Activated T-helper 17 cell treated with anti-CD3 and anti-CD28 coated beads, Interleukin-2, amount 50 U/mL, for 72 hours (primary cell): Measurements from ENCODE around the gene BCL7A. TPM values are rescaled to one million over a fixed set of nuclear protein-coding genes. Genes with fewer than 3 reads are reported as not detected.
"Not testable (repeated sequence)": the region's sequence is repeated elsewhere in the genome, so short reads cannot be mapped to it uniquely, and the experiment has no call there.

Experiments
- ATAC-seq: fragments of 150-1000 bp; cut with Tn5 transposase; replicated peaks from 2 replicates; pipeline ENCODE4 v1.10.0; 2021; ENCODE audit warnings: mild to moderate bottlenecking, moderate library complexity
- H3K27ac Mint-ChIP-seq: one replicate; pipeline ENCODE4 v1.8.0; 2022; ENCODE audit warnings: mixed read lengths
- H3K27me3 Mint-ChIP-seq: one replicate; pipeline ENCODE4 v1.8.0; 2022; ENCODE audit warnings: mixed read lengths
- H3K36me3 Mint-ChIP-seq: one replicate; pipeline ENCODE4 v1.8.0; 2022; ENCODE audit warnings: low read depth, mild to moderate bottlenecking, mixed read lengths
- H3K4me1 Mint-ChIP-seq: one replicate; pipeline ENCODE4 v1.8.0; 2022; ENCODE audit warnings: mixed read lengths
- H3K4me3 Mint-ChIP-seq: one replicate; pipeline ENCODE4 v1.8.0; 2022; ENCODE audit warnings: mild to moderate bottlenecking, mixed read lengths
- H3K9me3 Mint-ChIP-seq: one replicate; pipeline ENCODE4 v1.8.0; 2022; ENCODE audit warnings: mixed read lengths
- total RNA-seq, 2 donors: library from RNA; stranded (reverse); gene quantifications; one replicate each; pipeline ENCODE4 v1.2.3, GENCODE V29; 2022

The BCL7A gene
- total RNA-seq, 2 donors from 2014 or later = 0.82 to 1.1 TPM

GRCh38 chr12:122094137-122094734 lies 72.6 kb downstream of the BCL7A start:
- Mint-ChIP-seq H3K27me3 (no peaks in the 10 kb centered on the region), H3K36me3 (peaks cover 6% of the 10 kb centered on the region), H3K9me3 (no peaks in the 10 kb centered on the region), H3K27ac (no peak overlapping the region), H3K4me1 (peaks cover 8% of the 10 kb centered on the region), H3K4me3 (no peak overlapping the region)
- ATAC-seq = peak; percentile 7

GRCh38 chr12:122094735-122095631 lies 73.3 kb downstream of the BCL7A start:
- ATAC-seq = no peak
- no peak overlapping the region for H3K27ac Mint-ChIP-seq

GRCh38 chr12:122096014-122096413 lies 74.3 kb downstream of the BCL7A start:
- Mint-ChIP-seq H3K9me3 (no peaks in the 10 kb centered on the region), H3K4me3 (no peak overlapping the region), H3K4me1 (peaks cover 21% of the 10 kb centered on the region), H3K27me3 (no peaks in the 10 kb centered on the region), H3K36me3 (no peaks in the 10 kb centered on the region), H3K27ac (peak overlapping the region; percentile 74)
- no peak for ATAC-seq

More at GRCh38 chr12:122094735-122095631, 73.3 kb downstream of the BCL7A start:
- H3K4me1 Mint-ChIP-seq = peaks cover 13% of the 10 kb centered on the region
- H3K36me3 Mint-ChIP-seq = peaks cover 6% of the 10 kb centered on the region
- H3K9me3 Mint-ChIP-seq = no peaks in the 10 kb centered on the region
- no peaks in the 10 kb centered on the region for H3K27me3 Mint-ChIP-seq
- H3K4me3 Mint-ChIP-seq = no peak overlapping the region

- Mint-ChIP-seq H3K27me3 (no peaks in the 10 kb centered on the region), H3K9me3 (no peaks in the 10 kb centered on the region), H3K4me1 (peaks cover 21% of the 10 kb centered on the region), H3K4me3 (no peak overlapping the region), H3K36me3 (no peaks in the 10 kb centered on the region), H3K27ac (peak overlapping the region; percentile 74)
- no peak for ATAC-seq
These were observed 75.0 kb downstream of the BCL7A start for GRCh38 chr12:122096591-122097149.

GRCh38 chr12:122097584-122097926 lies 75.9 kb downstream of the BCL7A start:
- Mint-ChIP-seq H3K4me3 (no peak overlapping the region), H3K27ac (peak overlapping the region; percentile 49), H3K36me3 (no peaks in the 10 kb centered on the region), H3K27me3 (no peaks in the 10 kb centered on the region), H3K9me3 (no peaks in the 10 kb centered on the region), H3K4me1 (peaks cover 24% of the 10 kb centered on the region)
- no peak for ATAC-seq

- no peak for ATAC-seq
- Mint-ChIP-seq H3K27me3 (no peaks in the 10 kb centered on the region), H3K4me3 (peak overlapping the region; percentile 24), H3K27ac (peak overlapping the region; percentile 49), H3K36me3 (no peaks in the 10 kb centered on the region), H3K9me3 (no peaks in the 10 kb centered on the region), H3K4me1 (peaks cover 26% of the 10 kb centered on the region)
These were observed 76.5 kb downstream of the BCL7A start for GRCh38 chr12:122097927-122098756.

GRCh38 chr12:122099280-122099749 lies 77.6 kb downstream of the BCL7A start:
- Mint-ChIP-seq H3K27ac (peak overlapping the region; percentile 85), H3K9me3 (no peaks in the 10 kb centered on the region), H3K4me1 (peaks cover 30% of the 10 kb centered on the region), H3K36me3 (no peaks in the 10 kb centered on the region), H3K27me3 (no peaks in the 10 kb centered on the region), H3K4me3 (peak overlapping the region; percentile 81)
- ATAC-seq = peak; percentile 28

GRCh38 chr12:122099856-122100255 lies 78.2 kb downstream of the BCL7A start:
- H3K4me3 Mint-ChIP-seq = peak overlapping the region; percentile 81

GRCh38 chr12:122100568-122100967 lies 78.9 kb downstream of the BCL7A start:
- peak overlapping the region; percentile 81 for H3K4me3 Mint-ChIP-seq
- no peak for ATAC-seq
- peaks cover 39% of the 10 kb centered on the region for H3K4me1 Mint-ChIP-seq
- H3K36me3 Mint-ChIP-seq = no peaks in the 10 kb centered on the region
- peak overlapping the region; percentile 85 for H3K27ac Mint-ChIP-seq
- no peaks in the 10 kb centered on the region for H3K9me3 Mint-ChIP-seq
- H3K27me3 Mint-ChIP-seq = no peaks in the 10 kb centered on the region

More at GRCh38 chr12:122099856-122100255, 78.2 kb downstream of the BCL7A start:
- peaks cover 36% of the 10 kb centered on the region for H3K4me1 Mint-ChIP-seq
- no peaks in the 10 kb centered on the region for H3K36me3 Mint-ChIP-seq
- peak overlapping the region; percentile 85 for H3K27ac Mint-ChIP-seq
- peak; percentile 55 for ATAC-seq
- H3K9me3 Mint-ChIP-seq = no peaks in the 10 kb centered on the region
- H3K27me3 Mint-ChIP-seq = no peaks in the 10 kb centered on the region

- Mint-ChIP-seq H3K4me1 (peaks cover 51% of the 10 kb centered on the region), H3K27me3 (no peaks in the 10 kb centered on the region), H3K27ac (no peak overlapping the region), H3K4me3 (peak overlapping the region; percentile 7), H3K9me3 (no peaks in the 10 kb centered on the region), H3K36me3 (no peaks in the 10 kb centered on the region)
- no peak for ATAC-seq
These were observed 80.6 kb downstream of the BCL7A start for GRCh38 chr12:122102331-122102730.

- Mint-ChIP-seq H3K9me3 (no peaks in the 10 kb centered on the region), H3K4me1 (peaks cover 58% of the 10 kb centered on the region), H3K36me3 (no peaks in the 10 kb centered on the region), H3K4me3 (peak overlapping the region; percentile 65), H3K27me3 (no peaks in the 10 kb centered on the region), H3K27ac (peak overlapping the region; percentile 71)
- peak; percentile 42 for ATAC-seq
These were observed 83.2 kb downstream of the BCL7A start for GRCh38 chr12:122104844-122105243.

- not testable (repeated sequence) for H3K27me3 Mint-ChIP-seq, ATAC-seq, H3K36me3 Mint-ChIP-seq, H3K9me3 Mint-ChIP-seq
- Mint-ChIP-seq H3K27ac (peak overlapping the region; percentile 67), H3K4me3 (peak overlapping the region; percentile 65), H3K4me1 (peaks cover 51% of the 10 kb centered on the region)
These were observed 83.8 kb downstream of the BCL7A start for GRCh38 chr12:122105496-122105895.

GRCh38 chr12:122106843-122107242 lies 85.2 kb downstream of the BCL7A start:
- no peak overlapping the region for H3K27ac Mint-ChIP-seq
- no peak for ATAC-seq
- H3K27me3 Mint-ChIP-seq = no peaks in the 10 kb centered on the region
- peaks cover 50% of the 10 kb centered on the region for H3K4me1 Mint-ChIP-seq
- H3K36me3 Mint-ChIP-seq = no peaks in the 10 kb centered on the region
- no peaks in the 10 kb centered on the region for H3K9me3 Mint-ChIP-seq
- peak overlapping the region; percentile 78 for H3K4me3 Mint-ChIP-seq

- Mint-ChIP-seq H3K4me1 (peaks cover 54% of the 10 kb centered on the region), H3K36me3 (no peaks in the 10 kb centered on the region), H3K9me3 (no peaks in the 10 kb centered on the region), H3K27me3 (no peaks in the 10 kb centered on the region), H3K4me3 (peak overlapping the region; percentile 78), H3K27ac (no peak overlapping the region)
- no peak for ATAC-seq
These were observed 85.6 kb downstream of the BCL7A start for GRCh38 chr12:122107261-122107660.
